ENCODE results near the gene HIVEP3.

GRCh38 chr1:41502912-41503311, 415.8 kb downstream of the HIVEP3 start:
- TF ChIP-seq YY1 (IDR thresholded peaks at IDR 0.05; ENCODE audit: insufficient read depth, insufficient read length), result no peak
- TF ChIP-seq SUZ12 (IDR thresholded peaks at IDR 0.05; ENCODE audit: extremely low read depth, insufficient read depth, insufficient read length), result no peak
- TF ChIP-seq ZNF274 (IDR thresholded peaks at IDR 0.05; ENCODE audit: low read depth, low read length), result no peak
